NT2/D1 (cell line): ENCODE results near the gene LARP1.

Source experiments
- SUZ12 ChIP-seq: IDR thresholded peaks from 2 replicates; pipeline ENCODE4 v1.6.1; 2011; ENCODE audit not compliant: insufficient read length, insufficient read depth; ENCODE audit errors: extremely low read depth
- YY1 ChIP-seq: IDR thresholded peaks from 2 replicates; pipeline ENCODE4 v1.6.1; 2011; ENCODE audit not compliant: insufficient read length, insufficient read depth
- ZNF274 ChIP-seq: IDR thresholded peaks from 2 replicates; pipeline ENCODE4 v1.6.1; 2011; ENCODE audit warnings: mild to moderate bottlenecking, low read depth, low read length

DNA sequence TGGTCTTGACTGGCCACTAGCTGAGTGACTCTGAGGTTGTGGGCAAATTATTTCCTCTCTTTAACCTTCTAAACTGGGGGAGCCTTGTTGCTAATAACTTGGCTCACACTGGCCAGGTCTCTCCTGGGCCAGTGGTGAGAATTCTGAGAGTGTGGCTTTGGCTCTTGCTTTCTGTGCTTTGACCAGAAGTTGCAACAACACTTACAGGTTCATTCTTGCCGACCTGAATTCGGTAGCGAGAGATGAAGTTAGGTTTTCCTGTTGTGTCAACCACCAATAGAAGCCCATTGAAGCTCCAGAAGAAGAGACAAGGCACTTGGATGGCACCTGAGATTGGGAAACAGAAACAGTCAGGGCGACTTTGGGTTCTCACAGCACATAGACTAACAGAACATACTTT, 75.4 kb downstream of the LARP1 start:
- TF ChIP-seq SUZ12: no peak
- TF ChIP-seq ZNF274: no peak
- TF ChIP-seq YY1: no peak
